HAP-1 (cell line): ENCODE measurements around the gene MRPL54.
"Not testable (repeated sequence)": the region's sequence is repeated elsewhere in the genome, so short reads cannot be mapped to it uniquely, and the experiment has no call there.

ENCODE experiments used
- DNase-seq, 2 experiments: peaks; one replicate each; pipeline ENCODE4 v3.0.0-alpha.2; 2016 to 2020; ENCODE audit warnings: low spot score in 2 of 2
- H3K27me3 ChIP-seq: fragments of 250-450 bp; sonication (Bioruptor Pico); 2 replicates; pipeline ENCODE4 v1.5.1; 2020; ENCODE audit warnings: low read depth, mild to moderate bottlenecking, moderate library complexity
- H3K36me3 ChIP-seq: fragments of 250-450 bp; sonication (Bioruptor Pico); replicated peaks from 2 replicates; pipeline ENCODE4 v1.5.1; 2020; ENCODE audit warnings: mild to moderate bottlenecking
- H3K4me1 ChIP-seq: fragments of 250-450 bp; sonication (Bioruptor Pico); 2 replicates; pipeline ENCODE4 v1.5.1; 2020; ENCODE audit warnings: mild to moderate bottlenecking
- H3K4me3 ChIP-seq: fragments of 250-450 bp; sonication (Bioruptor Pico); 2 replicates; pipeline ENCODE4 v1.5.1; 2020; ENCODE audit warnings: mild to moderate bottlenecking, moderate library complexity
- H3K9me3 ChIP-seq: fragments of 250-450 bp; sonication (Bioruptor Pico); 2 replicates; pipeline ENCODE4 v1.5.1; 2020; ENCODE audit warnings: mild to moderate bottlenecking, moderate library complexity
- in situ Hi-C: fragments of 300-500 bp; cut with MboI; formaldehyde crosslinking; loops from 3 replicates; pipeline ENCODE4 v1.14.3; 2020; ENCODE audit warnings: low sequenced_read_pairs, inconsistent platforms, mixed read lengths

MRPL54 gene

GRCh38 chr19:3808420-3809143 is 46.1 kb downstream of the MRPL54 start:
- no peak for DNase-seq
- Histone ChIP-seq H3K4me1 (no peaks in the 10 kb centered on the region), H3K9me3 (no peaks in the 10 kb centered on the region), H3K27me3 (no peaks in the 10 kb centered on the region), H3K36me3 (no peaks in the 10 kb centered on the region), H3K4me3 (no peak overlapping the region)
- in situ Hi-C loops: no loop called here

DNA sequence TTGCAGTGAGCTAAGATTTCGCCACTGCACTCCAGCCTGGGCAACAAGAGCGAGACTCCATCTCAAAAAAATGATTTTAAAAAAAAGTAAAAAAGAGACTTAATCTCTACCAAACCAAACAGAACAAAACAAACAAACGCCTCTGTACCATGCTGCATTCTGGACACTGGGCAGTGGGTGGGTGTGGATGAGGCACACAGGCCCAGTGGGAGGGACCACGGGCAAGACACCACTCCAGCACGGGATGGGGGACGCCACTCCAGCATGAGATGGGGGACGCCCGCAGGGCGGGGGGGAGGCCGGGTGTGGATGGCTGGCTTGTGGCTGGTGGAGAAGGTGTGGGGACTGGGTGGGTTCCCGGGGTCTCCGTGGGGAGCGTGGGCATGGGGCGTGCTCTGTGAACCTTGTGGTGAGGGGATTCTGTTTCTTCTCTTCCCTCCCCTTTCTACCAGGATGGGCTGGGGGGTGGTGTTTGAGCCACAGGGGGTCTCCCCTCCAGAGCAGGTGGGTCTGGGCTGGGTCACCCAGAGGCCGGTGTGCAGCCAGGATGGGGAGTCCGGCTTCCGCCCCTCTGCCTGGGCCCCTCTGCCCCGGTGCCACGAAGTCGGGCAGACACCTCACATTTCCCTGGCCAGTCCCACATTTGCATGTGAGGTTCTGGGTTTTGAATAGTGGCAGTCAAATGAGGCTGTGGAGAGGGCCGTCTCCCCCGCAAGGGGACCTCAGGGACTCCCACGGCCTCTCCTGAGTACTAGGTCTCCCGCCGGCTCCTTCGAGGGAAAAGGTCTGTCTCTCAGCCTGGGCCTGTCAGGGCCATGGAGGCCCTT is 47.6 kb downstream of the MRPL54 start:
- no peaks in the 10 kb centered on the region for H3K9me3 ChIP-seq
- in situ Hi-C loops: no loop called here
- no peaks in the 10 kb centered on the region for H3K4me1 ChIP-seq
- no peaks in the 10 kb centered on the region for H3K36me3 ChIP-seq
- no peak overlapping the region for H3K4me3 ChIP-seq
- DNase-seq: no peak
- H3K27me3 ChIP-seq: no peaks in the 10 kb centered on the region

DNA sequence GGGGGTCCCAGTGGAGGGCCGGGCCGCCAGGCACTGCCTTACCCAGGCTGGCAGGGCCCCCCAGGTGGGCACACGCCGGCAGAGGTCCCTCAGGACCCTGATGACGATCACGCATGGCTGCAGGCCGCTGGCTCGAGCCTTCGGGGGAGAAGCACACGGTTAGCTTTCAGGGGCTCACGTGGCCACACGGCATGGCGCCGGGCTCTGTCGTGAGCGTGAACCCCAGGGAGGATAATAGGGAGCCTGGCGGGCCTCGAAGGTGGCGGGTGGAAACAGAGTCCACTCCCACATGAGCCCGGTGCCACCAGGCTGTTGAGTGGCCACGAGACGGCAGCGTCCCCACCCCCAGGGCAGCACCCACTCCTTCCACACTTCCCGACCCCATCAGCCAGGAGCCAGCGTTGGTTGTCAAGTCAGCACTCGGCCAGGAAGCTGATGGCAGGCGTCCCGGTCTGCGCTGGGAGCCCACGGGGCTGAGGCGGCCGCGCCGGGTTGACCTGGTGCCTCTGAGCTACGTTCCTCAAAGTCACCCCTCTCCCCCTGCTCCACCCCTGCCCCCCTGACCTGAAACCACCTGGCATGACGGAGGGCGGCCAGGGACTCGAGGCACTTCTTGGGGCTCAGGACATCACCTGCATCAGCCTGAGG is 48.4 kb downstream of the MRPL54 start:
- Histone ChIP-seq H3K36me3 (no peaks in the 10 kb centered on the region), H3K9me3 (no peaks in the 10 kb centered on the region), H3K4me3 (no peak overlapping the region), H3K4me1 (no peaks in the 10 kb centered on the region), H3K27me3 (no peaks in the 10 kb centered on the region)
- DNase-seq: no peak
- in situ Hi-C loops: no loop called here

- H3K27me3 ChIP-seq: no peaks in the 10 kb centered on the region
- in situ Hi-C loops: no loop called here
- H3K9me3 ChIP-seq: no peaks in the 10 kb centered on the region
- no peaks in the 10 kb centered on the region for H3K36me3 ChIP-seq
- H3K4me3 ChIP-seq: no peak overlapping the region
- no peak for DNase-seq
- no peaks in the 10 kb centered on the region for H3K4me1 ChIP-seq
Observed at GRCh38 chr19:3813473-3814392, 51.3 kb downstream of the MRPL54 start.

GRCh38 chr19:3814648-3815047 is 52.2 kb downstream of the MRPL54 start:
- Histone ChIP-seq H3K9me3 (no peaks in the 10 kb centered on the region), H3K4me3 (no peak overlapping the region), H3K36me3 (no peaks in the 10 kb centered on the region), H3K27me3 (no peaks in the 10 kb centered on the region), H3K4me1 (no peaks in the 10 kb centered on the region)
- in situ Hi-C loops: no loop called here
- no peak for DNase-seq

DNA sequence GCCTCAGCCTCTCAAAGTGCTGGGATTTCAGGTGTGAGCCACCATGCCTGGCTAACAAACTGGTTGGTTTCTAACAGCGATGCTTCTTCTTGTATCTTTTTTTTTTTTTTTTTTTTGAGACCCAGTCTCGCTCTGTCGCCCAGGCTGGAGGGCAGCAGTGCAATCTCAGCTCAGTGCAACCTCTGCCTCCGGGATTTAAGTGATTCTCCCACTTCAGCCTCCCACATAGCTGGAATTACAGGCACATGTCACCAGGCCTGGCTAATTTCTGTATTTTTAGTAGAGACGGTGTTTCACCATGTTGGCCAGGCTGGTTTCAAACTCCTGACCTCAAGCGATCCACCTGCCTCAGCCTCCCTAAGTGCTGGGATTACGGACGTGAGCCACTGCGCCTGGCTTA is 53.7 kb downstream of the MRPL54 start:
- in situ Hi-C loops, H3K36me3 ChIP-seq, H3K4me1 ChIP-seq, H3K9me3 ChIP-seq, DNase-seq, H3K4me3 ChIP-seq, H3K27me3 ChIP-seq: not testable (repeated sequence)

DNA sequence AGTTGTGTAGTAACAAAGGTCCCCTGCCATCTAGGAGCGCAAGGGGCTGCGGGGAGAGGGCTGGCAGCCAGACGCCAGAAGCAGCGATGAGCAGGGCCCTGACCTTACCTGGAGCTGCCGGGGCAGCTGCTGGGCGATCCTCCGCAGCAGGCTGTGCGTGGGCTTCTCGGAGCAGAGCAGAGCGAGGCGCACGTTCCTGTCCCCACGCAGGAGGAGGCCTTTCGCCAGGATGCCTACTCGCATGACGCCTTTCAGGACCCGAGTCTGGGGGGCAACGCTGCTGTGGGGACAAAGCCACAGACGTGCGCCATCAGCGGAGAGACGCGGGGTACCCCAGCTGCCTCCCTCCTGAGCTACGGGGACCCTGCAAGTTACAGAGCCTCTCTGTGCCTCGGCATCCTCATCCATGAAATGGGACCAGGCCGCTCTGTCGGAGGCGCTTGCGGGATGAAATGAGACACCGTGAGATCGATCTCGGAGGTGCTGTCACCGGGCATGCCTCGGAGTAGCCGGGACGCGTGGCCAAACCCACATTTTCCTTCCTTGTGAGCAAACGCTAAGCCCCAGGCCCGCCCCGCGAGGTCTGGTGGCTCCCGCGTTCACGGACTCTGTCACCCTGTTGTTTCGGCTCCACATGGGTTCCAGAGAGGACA is 54.2 kb downstream of the MRPL54 start:
- DNase-seq: no peak
- in situ Hi-C loops: no loop called here
- no peaks in the 10 kb centered on the region for H3K4me1 ChIP-seq
- no peaks in the 10 kb centered on the region for H3K27me3 ChIP-seq
- H3K4me3 ChIP-seq: no peak overlapping the region
- H3K36me3 ChIP-seq: no peaks in the 10 kb centered on the region
- no peaks in the 10 kb centered on the region for H3K9me3 ChIP-seq
